Activated CD4-positive, alpha-beta T cell treated with anti-CD3 and anti-CD28 coated beads, Interleukin-2, amount 50 U/mL, for 16 hours (primary cell): ENCODE results near the gene RALY.

Experiments used
- DNase-seq: peaks from one replicate; pipeline ENCODE4 v3.0.0-alpha.2; 2020

RALY gene

GRCh38 chr20:34084227-34084923, 90.7 kb downstream of the RALY start:
- DNase-seq = no peak

GRCh38 chr20:34085544-34086040, 91.9 kb downstream of the RALY start:
- DNase-seq = no peak

GRCh38 chr20:34088305-34089174, 94.8 kb downstream of the RALY start:
- DNase-seq = no peak

GRCh38 chr20:34089175-34089479, 95.4 kb downstream of the RALY start:
- no peak for DNase-seq

GRCh38 chr20:34089655-34090345, 96.1 kb downstream of the RALY start:
- no peak for DNase-seq

- no peak for DNase-seq
These were observed 96.9 kb downstream of the RALY start for GRCh38 chr20:34090645-34091044.

- DNase-seq = no peak
These were observed 98.0 kb downstream of the RALY start for GRCh38 chr20:34091637-34092200.

- DNase-seq = no peak
These were observed 100.2 kb downstream of the RALY start for GRCh38 chr20:34093895-34094294.

GRCh38 chr20:34095825-34096224, 102.1 kb downstream of the RALY start:
- DNase-seq = no peak

GRCh38 chr20:34096699-34097444, 103.2 kb downstream of the RALY start:
- DNase-seq = no peak

GRCh38 chr20:34098570-34098969, 104.9 kb downstream of the RALY start:
- DNase-seq = no peak

GRCh38 chr20:34099675-34100074, 106.0 kb downstream of the RALY start:
- DNase-seq = no peak

GRCh38 chr20:34100576-34100975, 106.9 kb downstream of the RALY start:
- no peak for DNase-seq

- DNase-seq = peak; percentile 39
These were observed 108.6 kb downstream of the RALY start for GRCh38 chr20:34102342-34102741.

- DNase-seq = no peak
These were observed 110.3 kb downstream of the RALY start for GRCh38 chr20:34104059-34104458.

- no peak for DNase-seq
These were observed 112.4 kb downstream of the RALY start for GRCh38 chr20:34105978-34106675.

GRCh38 chr20:34108616-34109174, 115.0 kb downstream of the RALY start:
- peak; percentile 58 for DNase-seq

GRCh38 chr20:34109442-34109841, 115.7 kb downstream of the RALY start:
- DNase-seq = no peak

GRCh38 chr20:34110025-34110744, 116.5 kb downstream of the RALY start:
- DNase-seq = no peak

- peak; percentile 63 for DNase-seq
These were observed 117.3 kb downstream of the RALY start for GRCh38 chr20:34110745-34111641.
